ENCODE measurements around the gene GLIPR1L2.

GLIPR1L2 gene

GRCh38 chr12:75478116-75478794, 87.4 kb downstream of the GLIPR1L2 start:
- DNase-seq, result peak in 4 of 6 experiments; percentile 16 to 81 (median 76)

DNA sequence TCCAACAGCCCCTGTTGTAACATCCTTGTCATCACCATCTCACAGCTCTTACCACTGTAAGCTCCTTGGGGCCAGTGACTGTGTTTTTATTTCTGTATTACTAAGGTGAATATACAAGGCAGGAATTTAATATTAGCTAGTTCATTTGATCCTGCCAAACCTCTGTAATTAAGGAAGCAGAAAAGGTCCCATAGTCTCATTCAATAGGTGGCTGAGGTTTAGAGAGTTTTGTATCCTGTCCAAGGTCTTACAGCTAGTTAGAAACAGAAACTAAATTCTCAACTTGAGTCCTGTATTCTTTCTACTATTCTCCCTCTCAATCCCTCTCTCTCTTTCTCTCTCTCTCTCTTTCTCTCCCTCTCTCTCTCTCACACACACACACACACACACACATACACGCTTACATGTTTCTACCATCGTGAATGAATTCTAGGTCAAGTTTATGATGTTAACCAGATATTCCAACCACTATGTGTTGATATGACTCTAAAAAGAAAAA, 89.1 kb downstream of the GLIPR1L2 start:
- DNase-seq, result peak in 3 of 6 experiments; percentile 38 to 56 (median 44)

- DNase-seq, result peak; percentile 35 to 78 (median 66)
Measured at GRCh38 chr12:75480469-75480949, 89.6 kb downstream of the GLIPR1L2 start, which contains the start of gene GLIPR1. TSS of gene GLIPR1 (plus strand) at chr12:75480755. CDS start at chr12:75480881, 126 bp downstream.

GRCh38 chr12:75481013-75481705, 90.3 kb downstream of the GLIPR1L2 start:
- no peak for DNase-seq

DNA sequence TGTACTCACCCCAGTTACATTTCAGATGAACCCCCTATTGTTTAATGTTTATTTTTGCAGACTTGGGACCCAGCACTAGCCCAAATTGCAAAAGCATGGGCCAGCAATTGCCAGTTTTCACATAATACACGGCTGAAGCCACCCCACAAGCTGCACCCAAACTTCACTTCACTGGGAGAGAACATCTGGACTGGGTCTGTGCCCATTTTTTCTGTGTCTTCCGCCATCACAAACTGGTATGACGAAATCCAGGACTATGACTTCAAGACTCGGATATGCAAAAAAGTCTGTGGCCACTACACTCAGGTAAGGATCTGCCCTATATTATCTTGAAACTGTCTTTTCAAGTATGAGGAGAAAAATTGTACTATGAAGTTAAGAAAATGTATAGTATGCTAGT, 90.9 kb downstream of the GLIPR1L2 start:
- no peak for DNase-seq
